PC-3 (cell line): Measurements from ENCODE around the gene PAX7. TPM values are rescaled to one million over a fixed set of nuclear protein-coding genes. Genes with fewer than 3 reads are reported as not detected.

Experiments
- ATAC-seq: fragments of 200-7000 bp; cut with Tn5 transposase; 2 replicates; pipeline ENCODE4 v1.9.1; 2020; ENCODE audit warnings: mild to moderate bottlenecking, moderate library complexity
- BruUV-seq: library from RNA; stranded (reverse); fragments of 400-500 nt; replicated peaks from 2 replicates; lab custom pipeline; 2021; lab: Mats Ljungman, UMichigan
- CTCF ChIA-PET: fragments of 300-600 bp; sonication (Branson Sonifier 250); formaldehyde crosslinking; loops from one replicate; lab custom pipeline; 2022; ENCODE audit warnings: antibody characterized with exemption; lab: Charles Lee
- POLR2A ChIA-PET: fragments of 300-600 bp; sonication (Branson Sonifier 250); formaldehyde crosslinking; loops from one replicate; lab custom pipeline; 2022; ENCODE audit warnings: antibody characterized with exemption; ENCODE audit not compliant: unreplicated experiment; lab: Charles Lee
- DNase-seq: peaks from one replicate; pipeline ENCODE4 v3.0.0-alpha.2; 2015
- H2AFZ ChIP-seq: fragments of 300-600 bp; sonication (generic); 2 replicates; pipeline ENCODE4 v1.6.0; 2016; ENCODE audit warnings: antibody characterized with exemption, low read length
- H3F3A ChIP-seq: fragments of 300-600 bp; sonication (generic); one replicate; pipeline ENCODE4 v1.6.0; 2017; ENCODE audit warnings: antibody characterized with exemption, low read length, control low read depth, mild to moderate bottlenecking; ENCODE audit not compliant: unreplicated experiment
- H3K27ac ChIP-seq: fragments of 300-600 bp; sonication (generic); 2 replicates; pipeline ENCODE4 v1.5.1; 2016; ENCODE audit warnings: mild to moderate bottlenecking, low read length
- H3K27me3 ChIP-seq: fragments of 300-600 bp; sonication (generic); 2 replicates; pipeline ENCODE4 v1.6.1; 2016; ENCODE audit warnings: low read length, mixed read lengths
- H3K36me3 ChIP-seq: fragments of 300-600 bp; sonication (generic); 2 replicates; pipeline ENCODE4 v1.6.1; 2016; ENCODE audit warnings: low read depth, mixed run types, low read length, mixed read lengths
- H3K4me1 ChIP-seq: fragments of 300-600 bp; sonication (generic); 2 replicates; pipeline ENCODE4 v1.5.1; 2016; ENCODE audit warnings: low read length; ENCODE audit not compliant: insufficient read depth
- H3K4me2 ChIP-seq: fragments of 300-600 bp; sonication (generic); 2 replicates; pipeline ENCODE4 v1.6.0; 2016; ENCODE audit warnings: low read length
- H3K4me3 ChIP-seq: fragments of 300-600 bp; sonication (generic); 2 replicates; pipeline ENCODE4 v1.5.1; 2016; ENCODE audit warnings: mild to moderate bottlenecking, low read length, mixed read lengths
- H3K79me2 ChIP-seq: fragments of 300-600 bp; sonication (generic); 2 replicates; pipeline ENCODE4 v1.6.1; 2017; ENCODE audit warnings: low read length, mixed read lengths
- H3K9ac ChIP-seq: fragments of 300-600 bp; sonication (generic); 2 replicates; pipeline ENCODE4 v1.6.0; 2016; ENCODE audit warnings: mild to moderate bottlenecking, low read length
- H3K9me2 ChIP-seq: fragments of 300-600 bp; sonication (generic); replicated peaks from 2 replicates; pipeline ENCODE4 v1.6.1; 2016; ENCODE audit warnings: mixed run types, low read length, mixed read lengths
- H3K9me3 ChIP-seq: fragments of 300-600 bp; sonication (generic); 2 replicates; pipeline ENCODE4 v1.6.1; 2016; ENCODE audit warnings: low read length, mixed read lengths
- H4K20me1 ChIP-seq: fragments of 300-600 bp; sonication (generic); 2 replicates; pipeline ENCODE4 v1.6.1; 2016; ENCODE audit warnings: low read length, mixed read lengths
- EZH2 ChIP-seq: fragments of 300-600 bp; sonication (generic); IDR thresholded peaks from one replicate; pipeline ENCODE4 v1.6.1; 2017; ENCODE audit warnings: antibody characterized with exemption, mild to moderate bottlenecking, low read length; ENCODE audit not compliant: unreplicated experiment
- EZH2phosphoT487 ChIP-seq: fragments of 300-600 bp; sonication (generic); IDR thresholded peaks from 2 replicates; pipeline ENCODE4 v1.6.1; 2018; ENCODE audit warnings: mild to moderate bottlenecking, antibody characterized with exemption, low read length, borderline replicate concordance
- intact Hi-C: fragments of 100-400 bp; cut with micrococcal nuclease; formaldehyde crosslinking; loops from 2 replicates; pipeline ENCODE4 v1.9.0; 2023
- total RNA-seq: library from RNA; depleted of rRNA; stranded (reverse); fragments of >200 nt; gene quantifications from 2 replicates; pipeline ENCODE4 v1.2.3, GENCODE V29; 2014
- TF ChIP-seq, protein P1 (sequence below): fragments of 300-600 bp; sonication (generic); conservative IDR thresholded peaks from 2 replicates; pipeline ENCODE4 v1.5.1; 2017; ENCODE audit warnings: antibody characterized with exemption, low read depth, mild to moderate bottlenecking, low read length

PAX7 gene
- total RNA-seq, 1 experiment from 2014 or later: not detected

- peak overlapping the region; percentile 88 for H3K9ac ChIP-seq
- ATAC-seq (peak; percentile 9), DNase-seq (peak; percentile 90)
- H3K9me2 ChIP-seq: no peaks in the 10 kb centered on the region
- H3K27me3 ChIP-seq: no peaks in the 10 kb centered on the region
- no peaks in the 10 kb centered on the region for H3K9me3 ChIP-seq
- no peaks in the 10 kb centered on the region for H4K20me1 ChIP-seq
- intact Hi-C loops: no loop called here
- peaks cover 5% of the 10 kb centered on the region for H3F3A ChIP-seq
- H2AFZ ChIP-seq: no peak overlapping the region
- ChIA-PET POLR2A (no interaction called here), CTCF (no interaction called here)
- no TSS peak for BruUV-seq
- peak overlapping the region; percentile 78 for H3K4me2 ChIP-seq
- H3K4me3 ChIP-seq: peak overlapping the region; percentile 3; the same call in 1 of the 2 replicates
- H3K36me3 ChIP-seq: no peaks in the 10 kb centered on the region
- peaks cover 68% of the 10 kb centered on the region for H3K4me1 ChIP-seq
- TF ChIP-seq EZH2phosphoT487 (no peak), EZH2 (no peak)
- TF ChIP-seq, protein P1, sequence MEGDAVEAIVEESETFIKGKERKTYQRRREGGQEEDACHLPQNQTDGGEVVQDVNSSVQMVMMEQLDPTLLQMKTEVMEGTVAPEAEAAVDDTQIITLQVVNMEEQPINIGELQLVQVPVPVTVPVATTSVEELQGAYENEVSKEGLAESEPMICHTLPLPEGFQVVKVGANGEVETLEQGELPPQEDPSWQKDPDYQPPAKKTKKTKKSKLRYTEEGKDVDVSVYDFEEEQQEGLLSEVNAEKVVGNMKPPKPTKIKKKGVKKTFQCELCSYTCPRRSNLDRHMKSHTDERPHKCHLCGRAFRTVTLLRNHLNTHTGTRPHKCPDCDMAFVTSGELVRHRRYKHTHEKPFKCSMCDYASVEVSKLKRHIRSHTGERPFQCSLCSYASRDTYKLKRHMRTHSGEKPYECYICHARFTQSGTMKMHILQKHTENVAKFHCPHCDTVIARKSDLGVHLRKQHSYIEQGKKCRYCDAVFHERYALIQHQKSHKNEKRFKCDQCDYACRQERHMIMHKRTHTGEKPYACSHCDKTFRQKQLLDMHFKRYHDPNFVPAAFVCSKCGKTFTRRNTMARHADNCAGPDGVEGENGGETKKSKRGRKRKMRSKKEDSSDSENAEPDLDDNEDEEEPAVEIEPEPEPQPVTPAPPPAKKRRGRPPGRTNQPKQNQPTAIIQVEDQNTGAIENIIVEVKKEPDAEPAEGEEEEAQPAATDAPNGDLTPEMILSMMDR: no peak
- peak overlapping the region; percentile 99 for H3K27ac ChIP-seq
- no peaks in the 10 kb centered on the region for H3K79me2 ChIP-seq
These were observed 35.8 kb downstream of the PAX7 start for GRCh38 chr1:18666317-18666920.

DNA sequence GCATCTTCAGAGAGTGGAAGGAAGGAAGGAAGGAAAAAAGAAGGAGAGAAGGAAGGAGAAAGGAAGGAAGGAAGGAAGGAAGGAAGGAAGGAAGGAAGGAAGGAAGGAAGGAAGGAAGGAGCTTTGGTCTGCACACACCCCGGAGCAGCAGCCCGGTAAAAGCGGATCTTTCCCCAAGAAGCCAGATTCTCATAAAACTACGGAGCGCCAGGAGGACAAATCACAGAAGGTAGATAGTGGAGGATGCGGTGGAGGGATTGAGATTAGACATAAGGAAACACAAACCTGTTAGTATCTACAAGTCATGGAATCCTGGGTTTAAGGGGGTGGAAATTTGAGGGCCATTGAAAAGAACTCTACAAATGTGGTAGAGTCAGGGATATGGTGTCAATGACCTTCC is 36.7 kb downstream of the PAX7 start:
- intact Hi-C loops: no loop called here
- ChIA-PET CTCF (interaction anchor here (0.6 kb wide), 1 partner anchor 573 kb away, joined by 3 read pairs; no protein-coding TSS in a partner anchor), POLR2A (interaction anchor here (0.6 kb wide), 1 partner anchor 21 kb away, joined by 4 read pairs; no protein-coding TSS in a partner anchor)
- peaks cover 5% of the 10 kb centered on the region for H3F3A ChIP-seq
- H3K9me2 ChIP-seq: no peaks in the 10 kb centered on the region
- no peaks in the 10 kb centered on the region for H4K20me1 ChIP-seq
- TF ChIP-seq, protein P1: no peak
- no peak for TF ChIP-seq EZH2
- no peak for TF ChIP-seq EZH2phosphoT487
- H3K27ac ChIP-seq: peak overlapping the region; percentile 99
- H3K9me3 ChIP-seq: no peaks in the 10 kb centered on the region
- peak overlapping the region; percentile 88 for H3K9ac ChIP-seq
- H3K4me1 ChIP-seq: peaks cover 69% of the 10 kb centered on the region
- no peaks in the 10 kb centered on the region for H3K79me2 ChIP-seq
- H3K4me3 ChIP-seq: no peak overlapping the region
- no peaks in the 10 kb centered on the region for H3K27me3 ChIP-seq
- H2AFZ ChIP-seq: no peak overlapping the region
- peak overlapping the region; percentile 78 for H3K4me2 ChIP-seq
- BruUV-seq: no TSS peak
- H3K36me3 ChIP-seq: no peaks in the 10 kb centered on the region
- DNase-seq (no peak), ATAC-seq (no peak)

GRCh38 chr1:18668046-18668445 is 37.4 kb downstream of the PAX7 start:
- no peaks in the 10 kb centered on the region for H3K9me2 ChIP-seq
- intact Hi-C loops: loop anchor here (1.0 kb wide), 1 partner anchor 25 kb away; no protein-coding TSS in a partner anchor
- H3K27ac ChIP-seq: peak overlapping the region; percentile 99
- peak overlapping the region; percentile 88 for H3K9ac ChIP-seq
- H3K79me2 ChIP-seq: no peaks in the 10 kb centered on the region
- no peaks in the 10 kb centered on the region for H4K20me1 ChIP-seq
- DNase-seq: peak; percentile 86
- H3K4me1 ChIP-seq: peaks cover 69% of the 10 kb centered on the region
- H2AFZ ChIP-seq: no peak overlapping the region
- H3K36me3 ChIP-seq: no peaks in the 10 kb centered on the region
- peak; percentile 76 for ATAC-seq
- no peaks in the 10 kb centered on the region for H3K27me3 ChIP-seq
- CTCF ChIA-PET: interaction anchor here (0.7 kb wide), 1 partner anchor 13 kb away, joined by 3 read pairs; no protein-coding TSS in a partner anchor
- POLR2A ChIA-PET: interaction anchor here (0.6 kb wide), 1 partner anchor 22 kb away, joined by 4 read pairs; no protein-coding TSS in a partner anchor
- no peaks in the 10 kb centered on the region for H3K9me3 ChIP-seq
- peak overlapping the region; percentile 78 for H3K4me2 ChIP-seq
- TF ChIP-seq EZH2 (no peak), EZH2phosphoT487 (no peak)
- TF ChIP-seq, protein P1: no peak
- H3F3A ChIP-seq: peaks cover 5% of the 10 kb centered on the region
- peak overlapping the region; percentile 52; the same call in 1 of the 2 replicates for H3K4me3 ChIP-seq
- BruUV-seq: no TSS peak
